Subcutaneous abdominal adipose tissue (tissue), 5 donors: ENCODE results near the gene TREX2.
"Not testable (repeated sequence)": the region's sequence is repeated elsewhere in the genome, so short reads cannot be mapped to it uniquely, and the experiment has no call there.

Source experiments
- H3K27ac ChIP-seq: one replicate; pipeline ENCODE4 v1.7.0; 2013; ENCODE audit warnings: low read depth, mild to moderate bottlenecking, inconsistent platforms, low read length, moderate library complexity
- H3K27me3 ChIP-seq, 5 donors: one replicate each; pipeline ENCODE4 v1.7.0; 2013; ENCODE audit warnings: low read length in 5 of 5, inconsistent platforms in 1 of 5; ENCODE audit not compliant: control insufficient read depth in 5 of 5, insufficient read depth in 4 of 5
- H3K36me3 ChIP-seq, 5 donors: one replicate each; pipeline ENCODE4 v1.7.0; 2013; ENCODE audit warnings: low read length in 5 of 5; ENCODE audit not compliant: control insufficient read depth in 5 of 5, insufficient read depth in 5 of 5
- H3K4me1 ChIP-seq, 5 donors: one replicate each; pipeline ENCODE4 v1.7.0; 2013; ENCODE audit warnings: low read length in 5 of 5, mild to moderate bottlenecking in 3 of 5, moderate library complexity in 1 of 5; ENCODE audit not compliant: control insufficient read depth in 5 of 5, insufficient read depth in 5 of 5
- H3K4me3 ChIP-seq, 5 donors: one replicate each; pipeline ENCODE4 v1.7.0; 2013; ENCODE audit warnings: low read length in 5 of 5, low read depth in 1 of 5
- H3K9ac ChIP-seq, 5 donors: one replicate each; pipeline ENCODE4 v1.7.0; 2013; ENCODE audit warnings: low read length in 5 of 5, mild to moderate bottlenecking in 4 of 5, moderate library complexity in 3 of 5
- H3K9me3 ChIP-seq, 5 donors: one replicate each; pipeline ENCODE4 v1.7.0; 2013; ENCODE audit warnings: low read length in 5 of 5; ENCODE audit not compliant: control insufficient read depth in 5 of 5
- donor health status: healthy.
- donor health status: healthy.
- donor health status: healthy.
- donor health status: healthy.
- donor health status: healthy.

The TREX2 gene

DNA sequence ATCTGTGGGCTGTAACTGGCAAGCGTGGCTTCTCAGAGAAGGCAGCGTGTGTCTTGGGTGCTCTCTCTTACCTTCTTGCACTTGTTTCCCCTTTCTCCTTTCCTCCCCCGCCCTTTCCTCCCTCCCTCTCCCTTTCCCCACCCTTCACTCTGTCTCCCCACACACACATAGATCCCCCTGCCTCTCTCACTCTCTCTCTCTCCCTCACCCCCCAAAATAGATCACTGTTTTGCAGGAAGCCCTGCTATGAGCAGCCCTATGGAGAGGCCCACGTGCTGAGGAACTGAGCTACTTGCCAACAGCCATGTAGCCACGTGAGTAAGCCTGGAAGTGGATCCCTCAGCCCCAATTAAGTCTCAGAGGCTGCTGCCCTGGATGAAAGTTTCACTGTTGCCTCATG lies 40.4 kb downstream of the TREX2 start:
- Histone ChIP-seq H3K4me3 (no peak overlapping the region), H3K9ac (no peak overlapping the region), H3K27ac (no peak overlapping the region), H3K9me3 (peaks cover 0 to 9% (median 0%) of the 10 kb centered on the region in 5 donors), H3K36me3 (no peaks in the 10 kb centered on the region), H3K27me3 (peaks cover 0 to 17% (median 3%) of the 10 kb centered on the region in 5 donors), H3K4me1 (peaks cover 0 to 24% (median 16%) of the 10 kb centered on the region in 5 donors)

GRCh38 chrX:153404333-153404732 lies 41.5 kb downstream of the TREX2 start:
- Histone ChIP-seq H3K27me3 (peaks cover 0 to 17% (median 3%) of the 10 kb centered on the region in 5 donors), H3K4me1 (peaks cover 0 to 21% (median 13%) of the 10 kb centered on the region in 5 donors)
- not testable (repeated sequence) for H3K9me3 ChIP-seq, H3K36me3 ChIP-seq, H3K9ac ChIP-seq, H3K4me3 ChIP-seq, H3K27ac ChIP-seq

GRCh38 chrX:153401133-153401764 lies 44.6 kb downstream of the TREX2 start, which contains the start of gene PNMA6E:
TSS of gene PNMA6E (minus strand) at chrX:153401350. CDS start at chrX:153398849, 2,501 bp downstream.
- H3K4me3 ChIP-seq, result no peak within 1 kb of the TSS
- H3K36me3 ChIP-seq, result no peaks in the 10 kb centered on the region
- H3K9me3 ChIP-seq, result peaks cover 0 to 7% (median 0%) of the 10 kb centered on the region in 5 donors
- H3K9ac ChIP-seq, result no peak within 1 kb of the TSS
- H3K27me3 ChIP-seq, result peaks cover 3 to 10% (median 4%) of the 10 kb centered on the region in 5 donors
- no peak within 1 kb of the TSS for H3K27ac ChIP-seq
- peaks cover 0 to 6% (median 0%) of the 10 kb centered on the region in 5 donors for H3K4me1 ChIP-seq

- H3K9me3 ChIP-seq, result peaks cover 0 to 4% (median 0%) of the 10 kb centered on the region in 5 donors
- H3K4me1 ChIP-seq, result peaks cover 0 to 3% (median 0%) of the 10 kb centered on the region in 5 donors
- H3K36me3 ChIP-seq, result no peaks in the 10 kb centered on the region
- no peak overlapping the region for H3K27ac ChIP-seq
- H3K4me3 ChIP-seq, result no peak overlapping the region
- H3K9ac ChIP-seq, result no peak overlapping the region
- peaks cover 3 to 10% (median 9%) of the 10 kb centered on the region in 5 donors for H3K27me3 ChIP-seq
Observed at GRCh38 chrX:153400146-153401132, 45.4 kb downstream of the TREX2 start.

GRCh38 chrX:153398275-153398960 lies 47.4 kb downstream of the TREX2 start:
- Histone ChIP-seq H3K27ac (no peak overlapping the region), H3K27me3 (peaks cover 3 to 12% (median 9%) of the 10 kb centered on the region in 5 donors)

DNA sequence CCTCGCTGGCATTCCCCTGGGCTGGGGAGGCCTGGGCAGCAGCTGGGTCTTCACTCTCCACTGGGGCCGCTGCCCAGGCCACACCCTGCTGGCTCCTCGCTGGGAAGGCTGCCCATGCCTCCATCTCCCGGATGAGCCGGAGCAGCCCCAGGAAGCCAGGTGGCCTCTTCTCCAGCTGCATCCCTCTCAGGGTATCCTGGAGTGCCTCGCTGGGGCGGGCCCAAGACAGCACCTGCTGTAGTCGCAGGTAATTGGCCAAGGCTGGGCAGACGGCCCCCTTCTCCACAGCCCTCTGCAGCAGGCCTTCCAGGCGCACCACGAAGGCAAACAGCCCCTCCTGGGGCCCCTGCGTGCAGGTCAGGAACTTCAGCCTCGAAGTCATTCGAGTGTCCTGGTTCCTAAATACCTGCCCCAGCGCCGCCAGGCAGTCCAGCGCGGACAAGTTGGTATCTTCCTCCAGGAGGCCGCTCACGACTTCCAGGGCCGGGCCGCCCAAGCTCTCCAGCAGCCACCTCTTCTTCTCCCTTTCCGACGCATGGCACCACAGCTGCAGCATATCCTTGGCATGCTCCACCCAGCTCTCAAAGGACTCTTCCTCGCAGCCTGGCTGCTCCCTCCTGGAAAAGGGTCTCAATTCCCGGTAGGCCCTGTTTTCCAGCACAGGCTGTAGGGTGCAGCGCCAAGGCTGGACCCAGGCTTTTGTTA lies 48.4 kb downstream of the TREX2 start:
- no peaks in the 10 kb centered on the region for H3K36me3 ChIP-seq
- peaks cover 0 to 4% (median 0%) of the 10 kb centered on the region in 5 donors for H3K9me3 ChIP-seq
- H3K9ac ChIP-seq, result no peak overlapping the region
- peaks cover 3 to 12% (median 9%) of the 10 kb centered on the region in 5 donors for H3K27me3 ChIP-seq
- peaks cover 0 to 10% (median 9%) of the 10 kb centered on the region in 5 donors for H3K4me1 ChIP-seq
- no peak overlapping the region for H3K27ac ChIP-seq
- no peak overlapping the region for H3K4me3 ChIP-seq

More at GRCh38 chrX:153398275-153398960, 47.4 kb downstream of the TREX2 start:
- no peak overlapping the region for H3K9ac ChIP-seq
- H3K4me1 ChIP-seq, result peaks cover 0 to under 1% (median 0%) of the 10 kb centered on the region in 5 donors
- no peaks in the 10 kb centered on the region for H3K36me3 ChIP-seq
- no peak overlapping the region for H3K4me3 ChIP-seq
- peaks cover 0 to 4% (median 0%) of the 10 kb centered on the region in 5 donors for H3K9me3 ChIP-seq

DNA sequence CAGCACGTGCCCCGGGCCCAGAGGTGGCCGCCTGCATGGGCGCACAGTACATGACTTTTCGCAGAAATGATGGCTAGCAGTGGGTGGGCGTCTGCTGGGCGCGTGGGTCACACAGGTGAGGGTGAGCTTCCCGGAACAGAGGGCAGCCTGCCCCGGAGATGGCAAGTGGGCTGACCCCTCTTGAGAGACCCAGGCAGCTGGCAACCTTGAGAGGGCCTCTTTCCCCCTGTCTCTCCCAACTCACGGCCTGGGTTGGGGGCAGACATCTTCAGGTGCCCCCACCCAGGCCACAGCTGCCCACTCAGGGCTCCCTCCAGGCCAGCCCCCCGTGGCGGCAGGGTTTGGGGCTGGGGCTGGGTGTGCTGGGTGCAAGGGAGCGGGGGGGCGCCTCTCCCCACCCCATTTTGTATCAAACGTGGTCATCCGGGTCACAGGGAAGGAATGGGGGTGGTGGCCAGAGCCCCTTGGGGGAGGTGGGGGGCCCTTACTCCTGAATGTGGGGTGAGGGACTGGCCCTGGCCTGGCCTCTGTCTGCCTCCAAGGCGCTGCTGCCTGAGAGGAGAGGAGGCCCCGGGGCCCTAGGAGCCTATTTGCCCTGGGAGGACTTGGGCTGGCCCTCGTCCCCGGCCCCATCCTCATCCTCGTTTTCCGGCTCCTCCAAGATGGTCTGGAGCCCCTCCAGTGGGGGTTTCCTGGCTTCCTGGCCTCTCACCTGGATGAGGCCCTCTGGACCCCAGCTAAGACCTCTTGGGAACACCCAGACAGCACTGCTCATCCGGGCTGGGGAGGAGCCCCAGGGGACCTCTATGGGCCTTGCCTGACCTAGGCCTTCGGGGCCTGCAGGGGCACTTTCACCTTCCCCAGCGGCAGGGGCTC lies 49.3 kb downstream of the TREX2 start:
- Histone ChIP-seq H3K36me3 (no peaks in the 10 kb centered on the region), H3K4me1 (peaks cover 0 to 12% (median 10%) of the 10 kb centered on the region in 5 donors), H3K9ac (no peak overlapping the region), H3K4me3 (no peak overlapping the region), H3K27me3 (peaks cover 3 to 12% (median 9%) of the 10 kb centered on the region in 5 donors), H3K9me3 (peaks cover 0 to 4% (median 0%) of the 10 kb centered on the region in 5 donors), H3K27ac (no peak overlapping the region)

DNA sequence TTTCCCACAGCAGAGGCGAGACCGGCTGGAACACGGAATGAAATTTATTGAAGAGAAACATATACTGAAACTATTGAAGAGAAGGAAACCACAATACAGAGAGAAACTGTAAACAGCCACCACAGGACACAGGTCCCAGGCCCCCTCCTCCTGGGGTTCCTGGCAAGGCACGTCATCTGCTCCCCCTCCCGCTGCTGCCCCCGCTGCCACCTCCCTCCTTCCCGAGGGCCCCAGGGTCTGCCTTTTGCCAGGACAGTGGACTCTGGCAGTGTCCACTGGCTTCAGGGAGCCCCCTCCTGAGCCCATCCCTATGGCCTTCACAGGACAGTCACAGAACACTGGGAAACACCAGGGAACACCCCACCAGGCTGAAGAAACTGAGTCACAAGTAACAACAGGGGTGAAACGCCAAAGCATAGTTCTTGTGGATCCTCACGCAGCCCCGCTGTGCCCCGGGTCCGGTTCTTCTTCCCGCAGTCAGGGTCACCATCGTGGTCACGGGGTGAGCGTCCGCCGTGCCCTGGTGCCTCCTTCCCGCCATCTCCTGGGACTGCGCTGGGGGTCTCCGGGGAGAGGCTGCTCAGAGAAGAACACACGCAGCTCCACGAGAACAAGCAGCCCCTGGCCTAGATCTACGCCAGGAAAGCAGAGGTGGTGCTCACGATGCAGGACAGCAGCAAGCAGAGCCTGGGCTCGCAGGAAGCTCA lies 50.1 kb downstream of the TREX2 start:
- Histone ChIP-seq H3K9ac (no peak overlapping the region), H3K27ac (no peak overlapping the region), H3K36me3 (no peaks in the 10 kb centered on the region), H3K9me3 (no peaks in the 10 kb centered on the region), H3K4me1 (peaks cover 0 to 12% (median 10%) of the 10 kb centered on the region in 5 donors), H3K27me3 (peaks cover 3 to 12% (median 9%) of the 10 kb centered on the region in 5 donors), H3K4me3 (no peak overlapping the region)
